ENCODE measurements around the gene NDC1. TPM values are rescaled to one million over a fixed set of nuclear protein-coding genes. Genes with fewer than 3 reads are reported as not detected.

The NDC1 gene
- polyA plus RNA-seq, 1 of the 3 experiments (the other 2 are of a cell fraction) = 11.5 TPM

DNA sequence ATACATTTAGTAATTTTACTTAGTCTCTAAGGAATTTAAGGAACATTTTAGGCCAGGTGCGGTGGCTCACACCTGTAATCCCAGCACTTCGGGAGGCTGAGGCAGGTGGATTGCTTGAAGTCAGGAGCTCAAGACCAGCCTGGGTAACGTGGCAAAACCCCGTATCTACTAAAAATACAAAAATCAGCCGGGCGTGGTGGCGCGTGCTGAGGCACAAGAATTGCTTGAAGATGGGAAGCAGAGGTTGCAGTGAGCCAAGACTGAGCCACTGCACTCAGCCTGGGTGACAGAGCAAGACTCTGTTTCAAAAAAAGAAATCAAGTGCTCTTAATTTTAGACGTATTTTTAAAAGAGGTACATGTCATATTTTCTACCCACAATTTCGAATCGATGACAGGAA lies 3.3 kb downstream of the NDC1 start:
- no peak overlapping the region for H3K9ac ChIP-seq
- H3K27me3 ChIP-seq (ENCODE audit: insufficient read depth) = no peaks in the 10 kb centered on the region
- H3K79me2 ChIP-seq (ENCODE audit: insufficient read depth) = peaks cover 78% of the 10 kb centered on the region
- TF ChIP-seq, protein P1, sequence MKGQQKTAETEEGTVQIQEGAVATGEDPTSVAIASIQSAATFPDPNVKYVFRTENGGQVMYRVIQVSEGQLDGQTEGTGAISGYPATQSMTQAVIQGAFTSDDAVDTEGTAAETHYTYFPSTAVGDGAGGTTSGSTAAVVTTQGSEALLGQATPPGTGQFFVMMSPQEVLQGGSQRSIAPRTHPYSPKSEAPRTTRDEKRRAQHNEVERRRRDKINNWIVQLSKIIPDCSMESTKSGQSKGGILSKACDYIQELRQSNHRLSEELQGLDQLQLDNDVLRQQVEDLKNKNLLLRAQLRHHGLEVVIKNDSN (IDR thresholded peaks at IDR 0.05; ENCODE audit: borderline replicate concordance, low read depth) = no peak
- TF ChIP-seq TCF12 (IDR thresholded peaks at IDR 0.05) (no peak), TEAD4 (IDR thresholded peaks at IDR 0.05; ENCODE audit: borderline replicate concordance, insufficient read depth) (no peak), RFX5 (IDR thresholded peaks at IDR 0.05; ENCODE audit: low read length) (no peak), FOXM1 (IDR thresholded peaks at IDR 0.05; ENCODE audit: low read depth) (no peak), ELF1 (IDR thresholded peaks at IDR 0.05) (no peak), NRF1 (IDR thresholded peaks at IDR 0.05; ENCODE audit: low read depth, low read length) (no peak), JUND (IDR thresholded peaks at IDR 0.05) (no peak), SIN3A (IDR thresholded peaks at IDR 0.05; ENCODE audit: borderline replicate concordance, low read depth, low read length) (no peak), MEF2A (IDR thresholded peaks at IDR 0.05; ENCODE audit: borderline replicate concordance, low read depth) (no peak)
- TF ChIP-seq, protein P2, sequence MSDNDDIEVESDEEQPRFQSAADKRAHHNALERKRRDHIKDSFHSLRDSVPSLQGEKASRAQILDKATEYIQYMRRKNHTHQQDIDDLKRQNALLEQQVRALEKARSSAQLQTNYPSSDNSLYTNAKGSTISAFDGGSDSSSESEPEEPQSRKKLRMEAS (IDR thresholded peaks at IDR 0.05; ENCODE audit: low read depth) = no peak
- TF ChIP-seq, protein P3, sequence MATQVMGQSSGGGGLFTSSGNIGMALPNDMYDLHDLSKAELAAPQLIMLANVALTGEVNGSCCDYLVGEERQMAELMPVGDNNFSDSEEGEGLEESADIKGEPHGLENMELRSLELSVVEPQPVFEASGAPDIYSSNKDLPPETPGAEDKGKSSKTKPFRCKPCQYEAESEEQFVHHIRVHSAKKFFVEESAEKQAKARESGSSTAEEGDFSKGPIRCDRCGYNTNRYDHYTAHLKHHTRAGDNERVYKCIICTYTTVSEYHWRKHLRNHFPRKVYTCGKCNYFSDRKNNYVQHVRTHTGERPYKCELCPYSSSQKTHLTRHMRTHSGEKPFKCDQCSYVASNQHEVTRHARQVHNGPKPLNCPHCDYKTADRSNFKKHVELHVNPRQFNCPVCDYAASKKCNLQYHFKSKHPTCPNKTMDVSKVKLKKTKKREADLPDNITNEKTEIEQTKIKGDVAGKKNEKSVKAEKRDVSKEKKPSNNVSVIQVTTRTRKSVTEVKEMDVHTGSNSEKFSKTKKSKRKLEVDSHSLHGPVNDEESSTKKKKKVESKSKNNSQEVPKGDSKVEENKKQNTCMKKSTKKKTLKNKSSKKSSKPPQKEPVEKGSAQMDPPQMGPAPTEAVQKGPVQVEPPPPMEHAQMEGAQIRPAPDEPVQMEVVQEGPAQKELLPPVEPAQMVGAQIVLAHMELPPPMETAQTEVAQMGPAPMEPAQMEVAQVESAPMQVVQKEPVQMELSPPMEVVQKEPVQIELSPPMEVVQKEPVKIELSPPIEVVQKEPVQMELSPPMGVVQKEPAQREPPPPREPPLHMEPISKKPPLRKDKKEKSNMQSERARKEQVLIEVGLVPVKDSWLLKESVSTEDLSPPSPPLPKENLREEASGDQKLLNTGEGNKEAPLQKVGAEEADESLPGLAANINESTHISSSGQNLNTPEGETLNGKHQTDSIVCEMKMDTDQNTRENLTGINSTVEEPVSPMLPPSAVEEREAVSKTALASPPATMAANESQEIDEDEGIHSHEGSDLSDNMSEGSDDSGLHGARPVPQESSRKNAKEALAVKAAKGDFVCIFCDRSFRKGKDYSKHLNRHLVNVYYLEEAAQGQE (IDR thresholded peaks at IDR 0.05; ENCODE audit: low read depth, low read length) = no peak
- TF ChIP-seq, protein P4, sequence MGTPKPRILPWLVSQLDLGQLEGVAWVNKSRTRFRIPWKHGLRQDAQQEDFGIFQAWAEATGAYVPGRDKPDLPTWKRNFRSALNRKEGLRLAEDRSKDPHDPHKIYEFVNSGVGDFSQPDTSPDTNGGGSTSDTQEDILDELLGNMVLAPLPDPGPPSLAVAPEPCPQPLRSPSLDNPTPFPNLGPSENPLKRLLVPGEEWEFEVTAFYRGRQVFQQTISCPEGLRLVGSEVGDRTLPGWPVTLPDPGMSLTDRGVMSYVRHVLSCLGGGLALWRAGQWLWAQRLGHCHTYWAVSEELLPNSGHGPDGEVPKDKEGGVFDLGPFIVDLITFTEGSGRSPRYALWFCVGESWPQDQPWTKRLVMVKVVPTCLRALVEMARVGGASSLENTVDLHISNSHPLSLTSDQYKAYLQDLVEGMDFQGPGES (IDR thresholded peaks at IDR 0.05; ENCODE audit: low read depth, low read length) = no peak
- ChIA-PET POLR2A (no interaction called here), CTCF (no interaction called here)
- H3K27ac ChIP-seq (ENCODE audit: low read depth in 2 of 2, low read length in 1 of 2) = peak overlapping the region in 1 of 2 experiments; percentile 32; a peak in 1 of 4 replicates
- H3K36me3 ChIP-seq (replicated peaks in 1 of 2; ENCODE audit: control insufficient read depth in 1 of 2, insufficient read depth in 2 of 2, low read length in 1 of 2) = peaks cover 0 to 10% of the 10 kb centered on the region in 2 experiments
- no peaks in the 10 kb centered on the region for H3K9me3 ChIP-seq
- H3K4me1 ChIP-seq (ENCODE audit: control insufficient read depth in 1 of 2, insufficient read depth in 2 of 2, low read depth in 1 of 2, low read length in 1 of 2) = peaks cover 3 to 12% of the 10 kb centered on the region in 2 experiments; a peak in 3 of 4 replicates
- H3K4me3 ChIP-seq (ENCODE audit: low read depth in 2 of 2, low read length in 1 of 2) = no peak overlapping the region
- no peaks in the 10 kb centered on the region for H4K20me1 ChIP-seq (ENCODE audit: insufficient read depth)
- peaks cover 17% of the 10 kb centered on the region for H3F3A ChIP-seq (replicated peaks; ENCODE audit: insufficient read depth)
- H3K9me2 ChIP-seq = no peaks in the 10 kb centered on the region
- no peak overlapping the region for H2AFZ ChIP-seq (ENCODE audit: low read depth)
- no peak for DNase-seq
- H3K4me2 ChIP-seq = no peak overlapping the region
- 98% methylated on average over 11 of the region's 11 CpGs for WGBS (ENCODE audit: low lambda C conversion rate)

Data from SK-N-SH (cell line).